HS-27A (cell line): Measurements from ENCODE around the gene ADGRB3.
A peak's percentile ranks its signal among the peaks of the same experiment; 100 is the strongest.

ENCODE experiments used
- DNase-seq: peaks from one replicate; pipeline ENCODE4 v3.0.0-alpha.2; 2012; ENCODE audit warnings: low read depth, missing footprints

The ADGRB3 gene

DNA sequence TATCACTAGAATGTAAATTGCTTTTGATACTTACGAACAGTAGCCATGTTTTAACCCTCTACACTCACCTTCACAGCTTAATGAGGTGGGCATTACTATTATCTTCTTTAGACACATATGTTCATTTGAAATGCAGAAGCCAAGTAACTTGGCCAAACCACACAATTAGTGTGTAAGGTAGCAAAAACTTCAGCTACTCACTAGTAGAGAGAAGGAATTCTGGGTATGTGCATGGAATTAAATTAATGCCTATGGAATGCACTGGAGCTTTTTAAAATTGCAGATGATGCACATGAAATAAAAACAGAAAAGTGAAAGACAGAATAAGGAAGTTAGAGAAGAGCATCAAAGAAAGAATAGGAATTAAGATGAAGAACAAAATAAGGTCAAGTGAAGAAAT, 494.0 kb downstream of the ADGRB3 start:
- DNase-seq: no peak

DNA sequence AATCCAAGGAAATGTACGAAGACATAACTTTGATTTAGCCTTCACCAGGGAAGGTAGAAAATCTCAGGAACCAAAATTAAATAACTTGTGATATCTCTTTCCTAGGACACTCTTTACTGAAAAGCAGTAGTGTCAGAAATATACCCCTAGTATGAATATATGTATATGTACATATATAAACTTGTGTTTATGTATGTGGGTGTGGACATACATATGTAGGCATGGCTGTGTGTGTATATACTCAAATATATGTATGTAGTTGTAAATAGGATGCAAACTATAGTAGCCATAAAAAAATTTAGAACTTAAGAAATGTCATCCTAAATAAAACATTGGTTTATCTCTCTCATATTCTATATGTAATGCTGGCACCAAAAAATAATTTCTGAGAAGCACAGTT, 500.8 kb downstream of the ADGRB3 start:
- DNase-seq: no peak

DNA sequence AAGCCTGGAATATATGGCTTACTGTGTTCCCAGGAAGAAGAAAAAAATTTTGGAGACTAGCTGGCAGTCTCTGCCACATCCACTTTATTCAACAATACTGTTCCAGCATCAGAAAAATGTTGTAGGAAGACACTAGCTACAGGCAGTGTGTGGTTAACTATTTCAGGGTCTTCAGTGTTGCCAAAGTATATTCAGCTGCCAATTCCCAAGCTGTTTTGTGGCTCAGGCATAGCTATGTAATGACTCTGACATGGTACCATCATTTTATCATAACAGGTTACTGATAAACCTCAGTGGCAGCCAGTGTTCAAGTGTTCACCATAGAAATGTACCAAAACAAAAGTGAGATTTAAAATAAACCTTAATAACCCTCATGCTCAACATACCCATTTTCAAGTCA, 503.1 kb downstream of the ADGRB3 start:
- peak; percentile 34 for DNase-seq

DNA sequence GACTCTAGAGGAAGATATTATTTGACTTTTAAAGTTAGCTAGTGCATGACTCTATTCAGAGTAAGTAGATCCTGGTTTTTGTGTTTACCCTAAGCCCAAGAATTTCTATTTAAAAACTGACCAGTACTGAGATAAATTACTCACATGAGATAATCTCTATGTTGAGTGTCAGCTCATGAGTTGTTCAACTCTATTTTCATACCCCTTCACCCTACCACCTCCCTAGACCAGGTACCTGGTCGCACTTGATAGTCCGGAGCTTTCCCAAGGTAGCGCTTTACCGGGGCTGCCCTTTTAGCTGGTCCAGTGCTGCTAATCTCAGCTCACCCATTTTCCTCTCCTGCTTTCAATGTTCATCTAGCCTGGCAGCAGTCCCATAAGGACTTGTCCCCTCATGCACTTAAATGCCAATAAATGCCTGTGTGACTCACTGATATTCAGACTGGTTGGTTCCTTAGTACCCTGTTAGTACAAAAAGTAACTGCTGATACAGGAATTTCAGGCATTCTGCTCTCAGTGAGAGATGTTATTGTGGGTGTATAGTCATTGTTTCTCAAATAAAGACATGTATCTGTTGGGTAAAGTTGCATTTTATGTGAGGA, 503.9 kb downstream of the ADGRB3 start:
- peak; percentile 55 for DNase-seq

DNA sequence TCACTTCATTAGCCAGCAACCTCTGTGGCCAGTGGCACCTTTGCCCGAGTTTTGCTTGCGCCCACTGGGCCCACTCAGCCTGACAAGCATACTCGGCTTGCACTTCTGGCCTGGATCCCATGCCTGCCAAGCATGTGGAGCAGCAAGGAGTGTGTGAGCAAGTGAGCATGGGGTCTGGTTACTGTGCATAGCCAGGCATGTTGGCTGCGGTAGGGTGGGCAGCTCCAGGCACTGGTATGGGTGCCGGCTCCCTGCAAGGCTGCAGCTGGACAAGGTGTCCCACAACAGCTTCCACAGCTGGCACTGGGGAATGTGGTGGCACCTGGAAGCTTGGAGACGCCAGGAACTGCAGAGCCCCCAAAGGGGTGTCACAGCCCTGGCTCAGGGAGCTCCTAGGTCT, 510.0 kb downstream of the ADGRB3 start:
- DNase-seq: no peak

DNA sequence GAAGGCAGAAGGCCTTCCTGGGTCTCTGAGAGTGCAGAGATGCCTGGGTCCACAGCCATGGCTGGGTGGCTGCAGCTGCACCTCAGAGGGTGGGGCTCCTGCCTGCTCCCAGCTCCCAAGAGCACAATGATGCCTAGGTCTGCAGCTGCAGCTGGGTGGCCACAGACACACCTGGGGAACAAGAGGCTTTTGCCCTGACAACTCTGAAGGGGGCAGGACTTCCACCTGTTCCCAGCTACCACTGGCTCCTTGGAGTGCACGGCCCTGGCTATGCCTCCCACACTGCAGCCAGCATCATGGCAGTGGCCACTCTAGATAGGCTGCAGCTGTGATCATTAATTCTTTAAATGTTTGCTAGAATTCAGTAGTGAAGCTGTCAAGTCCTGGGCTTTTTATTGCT, 511.3 kb downstream of the ADGRB3 start:
- DNase-seq: no peak

DNA sequence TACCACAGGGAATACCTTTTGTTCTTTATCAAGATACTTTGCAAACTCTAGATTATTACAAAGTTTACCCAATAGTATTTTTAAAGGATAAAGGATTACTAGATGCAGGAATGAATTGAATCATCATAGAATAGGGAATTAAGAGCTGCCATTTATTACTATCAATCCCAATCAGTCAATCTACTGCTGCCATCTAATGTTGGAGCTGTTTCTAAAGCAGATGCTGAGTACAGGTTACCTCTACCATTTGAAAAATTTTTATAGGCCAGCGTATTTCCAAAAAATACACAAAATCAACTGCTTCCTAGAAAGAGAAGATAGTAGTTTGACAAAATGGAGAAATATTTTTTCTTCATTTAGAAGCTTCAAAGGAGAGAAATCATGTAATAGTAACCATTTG, 520.4 kb downstream of the ADGRB3 start:
- DNase-seq: no peak

DNA sequence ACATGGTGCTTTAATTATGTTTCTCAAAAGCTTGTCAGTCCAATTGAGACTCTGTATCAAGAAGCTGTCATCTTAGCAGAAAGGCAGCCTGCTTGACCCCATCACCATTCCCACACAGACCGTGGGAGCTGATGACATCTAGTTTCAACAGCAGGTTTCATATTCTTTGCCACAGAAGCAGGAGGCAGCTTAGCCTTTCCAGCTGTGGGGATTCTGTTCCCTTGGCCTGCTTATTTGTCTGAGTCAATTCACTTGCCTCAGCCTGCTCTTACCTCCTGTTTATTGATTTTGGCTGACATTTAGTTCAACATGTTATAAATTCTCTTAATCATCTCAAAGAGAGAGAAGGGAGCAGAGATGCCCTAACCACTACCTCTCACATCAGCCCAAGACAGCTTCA, 527.7 kb downstream of the ADGRB3 start:
- no peak for DNase-seq

DNA sequence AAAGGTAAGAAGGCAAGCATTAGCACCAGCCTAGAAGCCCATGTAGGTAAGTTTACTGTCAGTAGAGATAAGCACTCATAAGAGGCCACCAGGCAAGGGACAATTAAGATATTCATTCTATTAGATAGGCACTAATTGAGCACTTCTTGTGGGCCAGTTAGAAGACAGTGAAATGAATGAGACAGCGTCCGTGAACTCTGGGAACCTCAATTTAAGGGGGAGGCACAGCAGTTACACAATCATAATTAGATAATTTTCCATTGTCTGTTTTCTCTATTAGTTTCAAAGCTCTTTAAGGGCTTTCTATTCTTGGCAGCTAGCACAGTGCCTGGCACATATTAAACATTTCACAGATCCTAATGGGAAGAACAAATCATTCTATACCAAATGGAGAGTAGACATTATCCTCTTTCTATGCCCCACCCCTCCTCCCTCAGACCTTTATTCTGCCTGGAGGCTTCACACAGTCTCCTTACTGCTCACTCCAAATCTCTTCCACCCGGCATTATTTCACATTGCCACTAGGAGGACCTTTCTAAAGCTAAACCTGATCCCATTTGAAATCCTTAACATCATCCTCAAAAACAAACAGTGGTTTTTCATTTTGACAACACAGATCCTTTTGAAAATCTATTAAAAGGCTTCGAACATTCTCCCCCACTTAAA, 529.6 kb downstream of the ADGRB3 start:
- no peak for DNase-seq

DNA sequence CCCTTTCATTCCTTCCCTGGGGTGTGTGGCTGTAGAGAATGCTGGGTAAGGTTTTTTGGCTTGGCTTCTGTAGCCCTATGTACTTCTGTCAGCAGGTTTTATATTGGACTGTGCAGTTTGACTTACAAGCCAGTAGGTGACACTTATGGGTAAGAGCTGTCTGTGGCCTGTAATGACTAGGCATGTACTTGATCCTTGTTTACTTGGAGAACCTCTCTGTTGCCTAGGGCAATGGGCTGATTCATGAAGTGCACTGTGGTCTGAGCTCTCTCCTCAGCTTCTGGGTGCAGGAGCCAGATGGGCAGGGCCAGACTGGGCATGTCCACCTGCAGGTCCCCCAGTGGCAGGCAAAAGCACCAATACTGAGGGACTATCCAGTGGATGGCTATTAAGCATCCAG, 544.6 kb downstream of the ADGRB3 start:
- no peak for DNase-seq

DNA sequence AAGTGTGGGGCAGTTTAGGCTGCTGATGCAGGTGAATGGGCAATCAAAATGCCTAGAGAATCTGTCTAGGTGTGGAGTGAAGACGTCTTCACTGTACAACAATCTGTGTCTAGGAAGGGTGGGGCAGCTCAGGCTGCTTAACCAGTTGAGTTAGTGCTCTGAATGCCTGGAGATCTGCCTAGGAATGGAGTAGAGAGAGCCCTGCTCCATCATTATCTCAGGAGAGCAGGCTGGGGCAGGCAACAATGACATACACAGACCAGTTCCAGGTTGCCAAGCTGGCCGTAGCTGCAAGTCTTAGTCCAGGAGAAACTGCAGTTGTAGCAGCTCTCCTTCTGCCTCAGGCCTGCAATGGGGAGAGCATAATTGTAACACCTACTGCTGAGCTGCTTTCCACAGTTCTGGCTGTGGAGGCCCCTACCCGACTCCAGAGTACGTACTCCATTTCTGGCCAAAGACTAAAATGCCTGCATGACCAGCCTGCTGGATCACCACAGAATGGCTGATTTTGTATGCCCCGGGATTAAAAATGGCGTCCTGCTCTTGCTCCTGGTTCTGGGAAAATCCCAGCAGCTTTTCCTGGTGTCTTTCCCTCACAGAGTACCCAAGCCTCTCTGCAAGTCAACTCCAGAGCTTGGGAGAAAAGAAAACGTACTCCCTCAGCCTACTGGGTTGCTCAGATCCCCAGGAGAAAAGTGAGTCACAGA, 545.4 kb downstream of the ADGRB3 start:
- no peak for DNase-seq

DNA sequence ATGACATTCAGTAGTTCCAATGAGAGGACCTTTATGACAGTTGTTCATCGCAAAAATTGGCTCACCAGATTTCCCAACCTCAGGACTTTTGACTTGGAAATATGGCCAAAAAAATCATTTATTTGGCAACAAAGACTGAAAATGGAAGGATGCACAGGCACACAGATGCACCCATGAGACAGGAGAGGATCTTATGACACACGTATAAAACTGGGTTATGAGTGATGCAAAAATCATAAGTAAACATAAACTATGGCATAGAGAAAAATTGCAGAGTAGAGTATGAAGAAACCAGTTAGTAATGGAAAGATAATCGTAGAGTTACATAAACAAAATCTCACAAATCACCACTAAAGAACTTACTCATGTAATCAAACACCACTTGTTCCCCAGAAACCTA, 546.9 kb downstream of the ADGRB3 start:
- DNase-seq: no peak

DNA sequence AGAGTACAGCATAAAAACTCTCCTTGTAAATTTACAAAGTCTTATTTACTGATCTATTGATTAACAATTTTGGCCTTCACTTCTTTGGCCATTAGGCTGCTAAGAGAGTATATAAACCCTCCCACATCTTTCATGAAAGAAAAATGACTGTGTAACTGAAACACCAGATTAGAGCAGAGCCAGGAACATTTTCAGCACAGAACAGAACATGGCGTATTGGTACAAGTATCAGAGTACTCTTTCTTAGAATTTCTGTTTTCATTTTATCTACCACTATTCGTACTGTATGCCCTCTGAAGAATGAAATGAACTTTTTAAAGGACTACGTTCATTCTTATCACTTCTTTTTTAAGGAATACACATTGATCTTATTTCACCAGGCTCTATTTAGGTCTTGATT, 550.2 kb downstream of the ADGRB3 start:
- no peak for DNase-seq

DNA sequence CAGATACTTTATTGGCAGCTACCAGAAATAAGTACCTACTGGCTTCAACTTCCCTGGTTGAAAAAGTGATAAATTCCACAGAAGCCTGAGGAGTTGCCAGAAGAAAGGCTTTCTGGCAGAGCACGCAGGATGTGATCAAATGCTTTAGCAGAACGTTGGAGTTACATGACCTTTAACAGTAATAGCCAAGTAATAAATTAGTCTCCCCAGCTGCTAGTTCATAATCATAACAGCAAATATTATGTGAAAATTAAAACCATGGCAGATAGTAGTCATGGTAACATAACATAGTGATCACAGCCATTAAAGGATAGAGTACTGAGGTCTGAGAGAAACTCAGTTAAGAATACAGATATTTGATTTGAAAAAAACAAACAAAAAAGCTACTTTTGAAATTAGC, 567.7 kb downstream of the ADGRB3 start:
- DNase-seq: no peak

DNA sequence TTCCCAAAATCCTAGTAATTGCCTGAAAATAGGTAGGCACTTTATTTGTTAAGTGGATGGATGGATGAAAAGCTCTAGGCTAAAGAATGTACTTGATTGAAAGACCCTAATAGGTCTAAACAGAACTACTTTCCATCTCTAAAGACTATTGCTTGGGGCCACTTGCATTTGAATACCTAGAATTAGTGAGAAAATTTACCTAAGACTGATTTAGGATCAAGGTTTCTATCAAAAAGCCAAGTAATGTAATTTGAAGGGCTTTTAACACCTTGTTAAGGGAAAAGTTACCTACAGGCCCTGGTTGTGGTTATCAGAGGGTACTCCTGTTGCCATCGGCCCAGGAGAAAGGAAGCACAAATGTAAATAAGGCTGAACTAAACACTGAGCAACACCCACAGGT, 581.0 kb downstream of the ADGRB3 start:
- DNase-seq: no peak

DNA sequence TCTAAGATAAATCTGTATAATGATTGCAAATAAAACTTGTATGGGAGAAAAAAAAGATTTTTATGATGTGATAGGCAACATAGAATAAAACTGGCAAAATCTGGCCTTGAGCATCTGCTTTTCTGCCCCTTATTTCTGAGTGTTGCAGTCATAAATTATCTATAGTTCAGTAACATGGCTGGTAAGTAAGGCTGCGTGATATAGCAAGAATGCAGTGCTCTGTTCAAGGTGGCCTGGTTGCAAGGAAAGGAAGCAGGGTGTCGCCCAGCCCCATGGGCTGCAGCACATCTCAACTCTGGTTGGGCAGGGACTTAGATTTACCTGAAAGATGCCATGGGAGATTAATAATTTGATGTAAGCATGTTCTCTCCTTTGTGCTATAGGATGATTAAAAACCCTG, 582.3 kb downstream of the ADGRB3 start:
- DNase-seq: no peak

DNA sequence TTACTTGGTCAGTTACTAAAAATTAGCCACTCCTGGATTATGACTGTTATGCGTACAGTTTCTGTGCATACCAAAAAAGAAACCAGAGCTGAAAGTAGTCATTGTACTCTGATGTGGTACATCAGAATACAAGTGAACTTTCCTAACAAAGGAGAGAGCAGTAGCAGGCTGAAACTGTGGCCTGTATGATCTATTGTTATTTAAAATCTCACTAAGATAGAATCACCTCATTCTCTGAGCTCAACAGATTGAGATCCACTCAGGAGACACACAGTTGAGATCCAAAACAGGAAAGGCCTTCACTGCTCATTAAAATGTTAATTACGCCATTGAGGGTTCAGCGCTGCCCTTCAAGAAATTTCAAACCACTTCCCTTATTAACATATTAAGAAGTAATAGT, 585.3 kb downstream of the ADGRB3 start:
- DNase-seq: no peak

DNA sequence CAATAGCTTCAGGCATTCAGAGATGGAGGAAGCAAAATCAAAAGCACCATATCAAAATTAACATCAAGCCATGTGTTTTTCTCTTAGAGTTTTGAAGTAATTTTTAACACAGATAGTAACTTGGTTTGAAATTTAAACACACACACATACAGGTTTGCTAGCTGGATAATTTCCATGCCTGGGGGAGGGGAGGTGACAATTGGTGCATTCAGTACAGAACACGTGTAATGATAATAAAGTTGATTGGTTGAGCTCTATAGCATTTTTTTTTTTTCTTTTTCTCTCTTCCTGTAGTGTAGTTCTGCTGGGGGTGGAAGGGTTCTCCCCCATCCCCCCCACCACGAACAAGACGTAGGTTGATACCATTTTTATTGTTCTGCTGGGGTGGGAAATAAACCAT, 596.9 kb downstream of the ADGRB3 start:
- DNase-seq: no peak

DNA sequence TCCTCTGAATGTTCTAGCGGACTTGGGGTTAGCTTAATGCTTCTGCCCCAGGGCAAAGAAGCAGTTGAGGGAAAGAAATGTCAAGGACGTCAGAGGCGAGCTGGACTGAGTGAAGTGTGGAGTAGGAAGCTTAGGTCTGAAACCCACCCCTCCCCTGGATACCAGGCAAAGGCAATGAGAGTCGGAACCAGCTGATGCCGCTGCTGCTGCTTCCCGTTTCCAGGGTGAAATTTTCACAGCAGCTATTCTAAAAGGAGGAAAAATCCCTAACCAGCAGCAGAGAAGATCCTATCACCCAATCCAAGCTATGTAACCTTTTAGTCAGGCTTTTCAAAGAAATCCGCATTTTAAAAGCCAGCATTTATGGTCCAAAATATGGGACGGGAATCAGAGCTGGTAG, 597.4 kb downstream of the ADGRB3 start:
- no peak for DNase-seq

DNA sequence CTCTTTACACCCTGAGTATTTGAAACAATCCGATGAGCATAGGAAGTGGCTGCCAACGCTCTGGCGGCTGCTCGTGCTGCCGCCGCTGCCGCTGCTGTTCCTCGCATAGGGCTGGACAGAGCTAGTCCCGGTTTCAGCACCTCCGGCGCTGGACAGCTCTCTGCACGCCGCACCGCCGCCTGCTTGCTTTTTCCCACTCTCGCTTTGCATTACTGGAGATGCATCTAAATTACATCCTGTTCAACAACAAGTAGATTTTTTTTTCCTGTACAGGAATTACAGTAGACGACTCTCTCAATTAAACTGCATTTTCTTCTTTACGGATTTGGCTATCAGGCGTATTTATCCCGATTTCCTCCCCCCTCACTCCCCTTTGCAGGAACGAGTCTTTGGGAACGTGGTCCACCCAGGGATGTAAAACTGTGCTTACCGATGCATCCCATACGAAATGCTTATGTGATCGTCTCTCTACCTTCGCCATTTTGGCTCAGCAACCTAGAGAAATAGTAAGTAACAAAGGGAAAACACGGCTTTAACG, 597.9 kb downstream of the ADGRB3 start:
- DNase-seq: peak; percentile 2

DNA sequence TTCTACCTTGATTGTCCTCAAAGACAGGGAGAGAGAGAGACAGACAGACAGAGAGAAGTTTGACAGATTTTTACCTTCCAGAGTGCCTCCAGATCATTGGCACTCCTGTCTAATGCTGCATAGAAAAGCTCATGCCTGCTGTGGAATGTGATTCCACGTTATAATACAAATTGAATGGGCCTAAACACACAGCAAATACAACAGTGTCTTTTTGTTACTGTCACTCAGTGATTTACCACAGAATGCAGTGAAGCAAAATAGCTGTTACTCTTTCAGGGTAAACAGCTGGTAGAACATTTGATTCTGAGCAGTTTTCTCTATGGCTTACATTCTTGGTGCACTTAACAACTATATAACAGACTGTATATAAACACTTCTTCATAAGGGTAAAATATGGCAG, 603.0 kb downstream of the ADGRB3 start:
- DNase-seq: no peak

DNA sequence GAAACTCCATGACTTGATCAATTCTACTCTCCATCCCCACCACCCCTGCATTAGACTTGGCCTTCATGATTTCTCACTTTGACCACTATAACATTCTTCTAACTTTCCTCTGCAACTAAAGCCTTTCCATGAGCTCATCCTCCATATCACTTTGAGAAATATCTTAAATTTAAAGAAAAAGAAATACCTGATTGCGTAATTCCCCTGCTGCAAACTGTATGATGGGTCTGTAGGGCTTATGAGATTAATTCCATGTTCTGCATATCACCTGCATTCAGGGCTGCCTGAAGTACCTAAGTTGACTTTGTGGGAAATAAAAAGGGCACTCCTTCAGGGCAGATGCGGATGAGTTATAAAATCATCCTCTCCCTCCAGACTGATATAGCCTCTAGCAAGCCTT, 611.9 kb downstream of the ADGRB3 start:
- DNase-seq: no peak

DNA sequence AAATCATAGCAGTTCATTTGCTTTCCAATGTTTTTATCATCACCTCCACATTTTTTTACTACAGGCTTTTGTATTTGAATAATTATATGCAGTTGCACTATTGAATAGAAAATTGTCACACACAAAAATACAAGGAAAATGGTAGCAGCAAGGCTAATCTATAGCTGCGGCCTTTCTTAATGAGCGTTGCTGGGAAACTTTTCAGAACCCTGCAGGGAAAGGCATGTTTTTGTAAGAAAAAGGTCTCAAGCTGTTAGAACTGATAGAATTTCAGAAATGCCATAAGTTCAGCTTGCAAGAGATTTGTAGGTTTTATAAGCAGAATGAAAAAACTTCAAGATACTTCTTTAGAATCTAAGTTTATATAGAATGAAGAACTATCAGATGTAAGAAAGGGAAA, 625.9 kb downstream of the ADGRB3 start:
- no peak for DNase-seq
